ENCODE data around the gene TMEM40. TPM values are rescaled to one million over a fixed set of nuclear protein-coding genes. Genes with fewer than 3 reads are reported as not detected.
"Not testable (repeated sequence)": the region's sequence is repeated elsewhere in the genome, so short reads cannot be mapped to it uniquely, and the experiment has no call there.

Gene TMEM40
- polyA plus RNA-seq, 1 donor = 2.2 TPM

DNA sequence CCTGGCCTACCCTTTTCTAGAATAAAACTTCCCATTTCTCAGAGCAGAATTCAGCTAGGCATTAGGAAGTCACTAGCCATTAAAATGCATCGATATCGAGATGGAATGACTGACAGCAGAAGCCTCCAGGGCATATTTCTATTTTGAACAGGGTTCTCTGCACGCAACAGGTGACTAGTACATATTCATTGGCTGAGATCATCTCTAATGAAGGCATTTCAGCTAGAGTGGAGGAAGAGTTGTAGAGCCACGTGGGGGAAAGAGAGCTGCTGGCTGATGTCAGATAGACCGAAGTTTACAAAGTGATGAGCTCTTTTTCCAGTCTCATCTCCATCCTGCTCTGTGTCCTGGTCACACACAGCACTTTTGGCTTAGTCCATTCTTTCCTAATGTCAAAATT, 7.5 kb downstream of the TMEM40 start:
- DNase-seq = no peak

DNA sequence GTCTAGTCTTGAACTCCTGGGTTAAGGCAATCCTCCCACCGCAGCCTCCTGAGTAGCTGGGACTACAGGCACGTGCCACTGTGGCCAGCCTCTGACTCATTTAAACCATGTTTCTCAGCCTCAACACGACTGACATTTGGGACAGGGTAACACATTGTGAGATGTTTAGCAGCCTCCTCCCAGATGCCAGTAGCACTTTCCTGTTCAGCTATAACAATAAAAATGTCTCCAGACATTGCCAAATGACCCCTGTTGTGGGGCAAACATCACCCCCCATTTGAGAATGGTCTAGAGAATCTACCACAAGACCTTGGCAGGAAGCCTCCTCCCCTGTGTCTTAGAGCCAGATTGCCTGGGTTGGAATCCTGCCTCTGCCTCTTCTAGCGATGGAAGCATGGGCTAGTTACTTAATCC, 8.4 kb downstream of the TMEM40 start:
- DNase-seq = no peak

DNA sequence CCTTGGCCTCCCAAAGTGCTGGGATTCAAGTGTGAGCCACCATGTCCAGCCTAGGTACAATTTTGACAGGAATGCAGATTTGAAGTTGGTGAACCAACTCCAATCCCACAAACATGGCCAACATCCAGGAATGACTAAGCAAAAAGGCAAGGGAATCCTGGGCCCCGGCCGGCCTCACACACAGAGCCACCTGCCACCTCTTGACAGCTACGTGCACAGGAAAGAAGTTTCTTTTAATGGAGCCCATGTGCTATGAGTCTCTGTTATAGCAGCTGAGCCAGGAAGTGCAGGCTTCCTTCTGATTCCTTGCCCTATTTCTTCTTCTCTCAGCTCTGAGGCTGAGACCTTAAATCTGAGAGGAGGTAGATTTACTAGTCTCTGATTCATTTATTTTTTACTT, 8.8 kb downstream of the TMEM40 start:
- no peak for DNase-seq

DNA sequence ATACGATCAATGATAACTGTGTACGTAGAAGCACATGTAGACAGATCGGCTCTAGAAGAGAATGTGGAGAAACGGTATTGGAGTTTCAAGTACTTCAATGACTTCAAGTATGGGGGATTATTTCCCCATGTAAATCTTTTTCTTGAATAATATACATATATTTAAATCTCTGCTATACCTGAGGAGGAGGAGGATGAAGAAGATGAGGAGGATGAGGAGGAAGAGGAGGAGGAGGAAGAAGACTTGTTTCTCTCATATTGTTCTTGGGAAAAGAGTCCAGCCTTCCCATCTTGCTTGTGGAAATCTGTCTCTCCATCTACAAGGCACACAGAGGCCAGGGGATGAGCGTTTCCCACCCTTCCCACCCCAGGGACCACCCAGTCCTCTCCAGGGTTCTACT, 10.6 kb downstream of the TMEM40 start:
- DNase-seq = no peak

DNA sequence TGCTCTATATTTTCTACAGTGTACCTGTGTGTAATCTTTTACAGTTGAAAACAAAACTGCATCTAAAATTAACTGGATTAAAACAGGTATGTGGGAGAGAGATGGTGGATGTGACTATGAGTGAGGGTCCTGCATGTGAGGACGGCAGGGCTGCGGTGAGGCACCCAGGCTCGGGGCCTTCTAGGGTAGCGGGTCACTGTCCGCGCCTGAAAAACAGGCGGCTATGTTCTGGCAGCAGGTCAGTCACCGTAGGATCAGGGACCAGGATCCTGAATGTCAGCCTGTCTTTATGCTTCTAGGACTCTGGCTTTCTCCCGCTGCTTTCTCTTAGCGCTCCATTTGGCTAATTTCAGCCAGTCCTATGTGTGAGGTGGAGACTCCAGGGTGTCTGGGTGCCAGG, 12.6 kb downstream of the TMEM40 start:
- DNase-seq = no peak

DNA sequence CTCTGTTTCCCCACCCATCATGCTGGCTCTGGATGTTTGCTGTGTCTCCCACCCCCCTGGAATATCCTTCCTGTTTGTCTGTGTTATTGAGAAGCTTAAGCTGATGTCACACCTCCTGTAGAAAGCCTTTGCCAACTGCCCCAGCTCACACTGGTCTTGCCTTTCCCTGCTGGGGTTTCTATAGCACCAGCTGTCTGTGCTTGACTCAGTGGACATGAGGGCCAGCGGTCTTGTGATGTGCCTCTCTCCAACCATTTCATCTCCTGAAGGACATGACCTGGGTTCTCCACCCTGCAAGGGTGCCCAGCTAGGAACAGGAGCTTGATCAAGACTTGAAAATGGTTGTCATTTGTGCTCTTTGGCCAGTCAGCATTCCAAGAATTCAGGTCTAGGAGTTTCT, 14.7 kb downstream of the TMEM40 start:
- no peak for DNase-seq

DNA sequence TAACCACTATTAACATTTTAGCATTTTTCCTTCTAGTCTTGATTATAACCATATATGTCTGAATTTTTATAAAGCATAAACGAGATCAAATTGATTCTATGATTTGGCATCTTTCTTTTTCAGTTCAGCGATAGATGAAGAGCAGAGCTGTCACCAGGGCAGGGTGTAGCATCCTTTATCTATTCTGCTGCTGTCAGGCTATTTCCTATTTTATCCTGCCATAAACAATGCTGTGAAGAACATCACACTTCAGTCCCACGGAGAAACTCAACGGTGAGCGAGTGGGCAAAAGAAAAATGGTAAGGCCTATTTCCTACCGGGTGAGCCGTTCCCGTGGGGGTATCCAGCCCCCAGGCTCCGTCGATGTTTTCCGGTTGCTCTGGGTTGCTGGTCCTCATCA, 15.5 kb downstream of the TMEM40 start:
- DNase-seq = no peak

DNA sequence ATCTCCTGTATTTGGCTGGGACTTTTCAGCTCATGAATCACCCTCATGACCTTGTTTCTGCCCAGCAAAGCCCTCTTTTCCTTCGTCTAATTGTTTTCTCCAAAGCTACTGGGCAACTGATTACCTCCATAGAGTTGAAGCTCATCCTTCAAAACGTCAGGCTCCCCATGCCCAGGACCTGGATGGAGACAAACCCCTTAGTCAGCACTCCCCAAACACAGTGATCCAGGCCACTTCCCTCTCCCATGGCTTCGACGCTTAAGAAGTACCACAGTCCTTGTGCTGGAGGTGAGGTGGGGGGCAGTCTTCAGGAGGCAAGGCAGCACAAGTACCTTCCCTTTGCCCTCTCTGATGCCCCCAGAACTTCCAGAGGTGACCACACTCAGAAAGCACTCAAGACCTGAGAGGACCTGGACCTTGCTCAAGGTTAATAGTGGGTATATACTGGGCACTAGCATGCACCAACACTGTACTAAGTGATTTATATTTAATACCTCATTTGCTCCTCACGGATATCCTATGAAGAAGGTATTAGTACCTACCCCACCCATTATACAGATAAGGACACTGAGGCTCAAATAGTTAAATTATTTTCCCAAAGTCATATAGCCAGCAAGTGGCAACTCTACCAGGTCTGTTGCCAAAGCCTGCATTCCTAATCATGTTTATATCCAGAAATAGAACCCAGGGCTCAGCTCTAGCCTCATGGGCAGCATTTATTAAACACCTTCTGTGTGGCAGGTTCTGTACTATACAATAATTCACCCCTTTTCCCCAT, 16.5 kb downstream of the TMEM40 start:
- DNase-seq = no peak

DNA sequence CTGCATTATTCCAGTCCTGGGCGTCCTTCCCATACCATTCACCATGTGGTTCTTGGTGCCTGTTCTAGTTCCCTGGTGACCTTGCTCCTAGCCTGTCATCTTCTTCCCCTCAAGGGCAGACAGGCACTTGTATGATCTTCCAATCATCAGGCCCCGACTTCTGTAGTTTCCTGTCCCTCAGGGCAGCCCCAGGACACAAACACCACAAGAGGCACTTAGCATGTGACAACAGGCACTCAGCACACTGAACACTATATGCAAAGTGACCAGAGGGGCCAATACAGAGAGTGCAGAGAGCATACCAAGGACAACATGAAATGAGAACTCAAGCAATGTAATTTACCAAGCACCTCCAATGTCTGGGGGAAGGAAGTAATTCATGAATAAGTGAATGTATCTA, 17.9 kb downstream of the TMEM40 start:
- DNase-seq = no peak

DNA sequence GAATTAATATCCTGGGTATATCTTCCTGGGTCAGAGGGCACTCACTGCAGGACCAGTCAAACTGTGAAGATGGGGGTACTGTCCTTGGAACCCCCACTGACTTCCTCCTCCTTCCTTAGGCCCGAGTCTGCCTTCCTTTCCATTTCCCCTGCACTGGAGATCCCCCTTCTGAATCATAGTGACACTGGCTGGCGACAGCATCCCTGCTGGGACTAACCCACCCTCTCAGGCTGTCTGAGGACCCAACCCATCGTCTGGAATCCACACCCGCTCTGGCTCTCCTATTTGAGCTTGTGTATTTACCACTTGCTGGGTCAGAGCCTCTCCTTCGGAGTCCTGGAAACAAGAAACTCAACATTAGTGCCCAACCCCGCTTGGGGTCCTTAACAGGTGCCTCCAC, 21.2 kb downstream of the TMEM40 start:
- no peak for DNase-seq

DNA sequence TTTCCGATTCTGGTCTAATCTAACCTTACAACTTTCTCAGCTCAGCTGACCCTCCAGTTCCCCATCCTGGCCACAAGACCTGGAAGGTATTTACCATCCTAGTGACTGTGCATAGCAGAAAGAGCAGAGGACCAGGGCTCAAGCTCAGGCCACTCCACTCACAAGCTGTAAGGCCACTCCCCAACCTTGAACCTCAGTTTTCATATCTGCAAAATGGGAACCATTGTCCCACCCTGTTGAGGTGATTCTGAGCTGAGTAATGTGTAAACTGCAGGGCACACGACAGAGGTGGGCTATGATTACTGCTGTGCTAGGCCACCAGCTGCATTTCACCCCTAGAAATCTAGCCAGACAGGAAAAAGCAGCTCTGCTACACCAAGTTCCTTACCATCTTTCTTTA, 21.7 kb downstream of the TMEM40 start:
- DNase-seq = no peak

DNA sequence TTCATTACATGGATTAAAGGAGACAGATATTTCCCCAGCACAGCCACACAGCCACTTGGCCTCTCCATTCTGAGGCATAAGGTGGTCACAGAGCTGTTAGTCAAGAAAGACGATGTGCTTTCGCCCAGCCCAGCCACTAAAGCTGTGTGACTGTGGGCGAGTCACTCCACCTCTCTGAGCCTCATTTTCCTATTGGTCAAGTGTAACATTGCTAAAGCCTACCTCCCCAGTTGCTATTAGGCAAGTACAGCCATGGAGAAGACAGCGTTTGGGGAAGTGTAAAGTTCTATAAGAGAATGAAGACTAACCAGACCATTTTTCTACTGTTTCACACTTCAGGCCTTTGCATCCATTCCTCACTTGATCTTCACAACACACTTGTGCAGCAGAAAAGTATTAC, 24.1 kb downstream of the TMEM40 start:
- no peak for DNase-seq

DNA sequence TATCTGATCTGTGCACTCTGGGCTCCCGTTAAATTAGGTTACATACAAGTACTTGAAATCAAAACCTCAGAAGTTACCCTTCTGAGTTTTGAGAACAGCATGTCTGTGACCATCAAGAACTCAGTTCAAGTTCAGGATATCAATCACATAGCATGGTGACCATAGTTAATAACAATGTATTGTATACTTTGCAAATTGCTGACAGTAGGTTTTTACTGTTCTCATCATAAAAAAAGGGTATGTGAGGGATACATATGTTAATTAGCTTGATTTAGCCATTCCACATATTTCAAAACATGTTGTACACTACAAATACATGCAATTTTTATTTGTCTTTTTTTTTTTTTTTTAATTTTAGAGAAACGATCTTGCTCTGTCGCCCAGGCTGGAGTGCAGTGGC, 25.5 kb downstream of the TMEM40 start:
- no peak for DNase-seq

DNA sequence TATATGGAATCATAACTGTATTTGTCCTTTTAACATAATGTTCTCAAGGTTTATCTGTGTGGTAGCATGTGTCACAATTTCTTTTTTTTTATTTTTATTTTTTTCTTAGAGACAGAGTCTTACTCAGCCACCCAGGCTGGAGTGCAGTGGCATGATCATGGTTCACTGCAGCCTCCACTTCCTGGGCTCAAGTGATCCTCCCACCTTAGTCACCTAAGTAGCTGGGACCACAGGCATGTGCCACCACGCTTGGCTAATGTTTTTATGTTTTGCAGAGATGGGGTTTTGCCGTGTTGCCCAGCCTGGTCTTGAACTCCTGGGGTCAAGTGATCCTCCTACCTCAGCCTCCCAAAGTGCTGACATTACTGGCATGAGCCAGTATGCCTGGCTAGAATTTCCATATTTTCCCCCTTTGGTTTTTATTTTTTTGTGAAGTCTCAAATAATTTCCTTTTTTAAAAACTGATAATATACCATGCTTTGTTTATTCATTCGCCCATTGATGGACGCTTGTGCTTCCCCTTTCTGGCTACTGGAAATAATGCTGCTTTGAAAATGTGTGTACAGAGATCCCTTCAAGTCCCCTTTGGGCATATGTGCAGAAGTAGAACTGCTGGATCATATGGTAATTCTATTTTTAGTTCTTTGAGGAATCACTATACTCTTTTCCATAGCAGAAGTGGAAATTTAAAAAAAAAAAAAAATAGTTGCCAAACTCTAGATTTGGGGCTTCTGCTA, 28.4 kb downstream of the TMEM40 start:
- no peak for DNase-seq

DNA sequence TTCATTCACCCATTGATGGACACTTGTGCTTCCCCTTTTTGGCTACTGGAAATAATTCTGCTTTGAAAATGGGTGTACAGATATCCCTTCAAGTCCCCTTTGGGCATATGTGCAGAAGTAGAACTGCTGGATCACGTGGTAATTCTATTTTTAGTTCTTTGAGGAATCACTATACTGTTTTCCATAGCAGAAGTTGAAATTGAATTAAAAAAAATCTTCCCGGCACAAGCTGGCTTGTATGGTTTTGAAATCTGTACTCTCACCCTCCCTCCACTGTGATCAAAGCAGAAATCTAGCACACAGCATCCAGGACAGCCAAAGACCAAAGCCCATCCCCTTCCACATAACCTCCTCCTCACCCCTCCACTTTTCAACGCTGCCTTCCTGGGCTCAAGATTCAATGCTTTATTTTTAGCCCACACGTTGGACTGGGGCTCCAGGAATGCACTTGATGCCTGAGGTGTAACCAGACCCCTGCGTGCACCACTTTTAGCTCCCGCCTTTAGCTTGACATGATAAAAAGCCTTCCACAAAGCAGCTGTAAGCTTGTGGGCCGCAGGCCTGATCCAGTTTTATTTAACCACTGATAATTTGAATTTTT, 29.9 kb downstream of the TMEM40 start:
- DNase-seq = peak; percentile 64

DNA sequence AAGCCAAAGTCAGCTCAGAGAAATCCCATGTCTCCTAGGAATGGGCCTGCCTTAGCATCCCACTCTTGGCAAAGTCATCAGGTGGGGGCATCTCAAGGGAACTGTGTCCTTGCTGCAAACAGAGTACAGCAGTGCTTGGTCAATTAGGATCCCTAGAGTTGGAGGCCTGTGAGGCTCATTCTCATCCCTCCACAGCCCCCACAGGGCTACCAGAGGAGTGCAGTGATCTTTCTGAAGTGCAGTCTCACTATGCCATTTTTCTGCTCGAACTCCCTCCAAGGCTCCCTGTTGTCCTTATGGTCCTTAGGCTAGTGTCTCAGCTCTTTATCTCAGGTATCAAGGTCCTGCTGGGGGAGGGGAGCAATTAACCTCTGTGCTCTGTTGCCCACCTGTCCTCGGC, 31.1 kb downstream of the TMEM40 start:
- no peak for DNase-seq

DNA sequence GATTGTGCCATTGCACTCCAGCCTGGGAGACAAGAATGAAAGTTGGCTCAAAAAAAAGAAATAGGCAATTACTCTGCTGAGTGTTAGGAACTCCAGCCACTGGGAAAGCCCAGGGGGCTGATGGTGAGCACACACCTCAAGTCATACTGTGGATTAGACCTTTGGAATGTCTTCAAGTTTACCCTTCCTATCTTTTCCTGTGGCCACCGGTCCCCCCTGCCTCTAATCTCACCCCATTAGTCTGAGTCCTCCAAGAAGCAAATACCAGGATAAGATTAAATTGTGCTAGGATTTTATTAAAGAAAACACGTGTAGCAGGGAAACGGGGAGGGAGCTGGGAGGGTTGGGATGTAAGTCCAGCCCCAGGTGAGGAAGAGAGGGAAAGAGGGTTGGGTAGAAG, 31.6 kb downstream of the TMEM40 start:
- DNase-seq = no peak

DNA sequence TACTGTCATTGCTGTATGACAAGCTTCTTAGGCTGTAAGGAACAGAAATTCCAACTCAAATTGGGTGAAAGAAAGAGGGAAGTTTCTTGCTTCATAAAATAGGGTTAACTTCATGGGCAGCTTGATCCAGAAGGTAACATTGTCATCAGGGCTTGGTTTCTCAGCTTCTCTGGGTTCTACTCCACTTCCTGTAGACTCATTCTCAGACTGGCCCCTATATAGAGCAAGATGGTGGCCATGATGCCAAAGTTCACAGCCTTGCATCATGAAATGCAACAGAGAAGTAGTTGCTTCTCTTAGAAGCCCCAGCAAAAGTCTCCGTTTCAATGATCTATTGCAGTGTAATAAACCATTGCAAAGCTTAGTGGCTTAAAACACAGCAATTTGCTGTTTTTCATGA, 33.6 kb downstream of the TMEM40 start:
- no peak for DNase-seq

DNA sequence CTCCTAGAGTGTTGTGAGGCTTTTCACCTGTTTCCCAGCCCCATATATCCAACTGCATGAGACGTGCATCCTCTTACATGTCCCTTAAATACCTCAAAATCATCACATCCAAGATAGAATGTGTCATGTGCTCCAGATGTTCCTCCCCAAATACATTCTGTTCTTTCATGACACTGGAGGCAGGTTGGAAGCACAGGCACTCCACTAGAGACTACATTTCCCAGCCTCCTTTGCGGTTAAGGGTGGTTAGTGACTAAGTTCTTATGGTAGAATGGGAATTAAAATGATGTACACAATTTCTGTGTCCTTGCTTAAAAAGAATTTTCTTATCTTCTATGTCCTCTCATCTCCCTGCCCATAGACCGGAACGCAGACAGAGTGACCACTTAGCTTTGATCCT, 34.3 kb downstream of the TMEM40 start:
- no peak for DNase-seq

DNA sequence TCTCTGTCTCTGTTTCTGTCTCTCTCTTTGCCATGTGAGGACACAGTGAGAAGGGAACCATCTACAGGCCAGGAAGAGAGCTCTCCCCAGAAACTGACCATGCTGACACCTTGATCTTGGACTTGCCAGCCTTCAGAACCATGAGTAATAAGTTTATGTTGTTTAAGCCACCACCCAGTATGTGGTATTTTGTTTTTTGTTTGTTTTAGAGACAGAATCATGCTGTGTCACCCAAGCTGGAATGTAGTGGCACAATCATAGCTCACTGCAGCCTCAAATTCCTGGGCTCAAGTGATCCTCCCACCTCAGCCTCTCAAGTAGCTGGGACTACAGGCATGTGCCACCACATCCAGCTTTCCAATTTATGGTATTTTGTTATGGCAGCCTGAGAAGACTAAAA, 35.7 kb downstream of the TMEM40 start:
- not testable (repeated sequence) for DNase-seq

DNA sequence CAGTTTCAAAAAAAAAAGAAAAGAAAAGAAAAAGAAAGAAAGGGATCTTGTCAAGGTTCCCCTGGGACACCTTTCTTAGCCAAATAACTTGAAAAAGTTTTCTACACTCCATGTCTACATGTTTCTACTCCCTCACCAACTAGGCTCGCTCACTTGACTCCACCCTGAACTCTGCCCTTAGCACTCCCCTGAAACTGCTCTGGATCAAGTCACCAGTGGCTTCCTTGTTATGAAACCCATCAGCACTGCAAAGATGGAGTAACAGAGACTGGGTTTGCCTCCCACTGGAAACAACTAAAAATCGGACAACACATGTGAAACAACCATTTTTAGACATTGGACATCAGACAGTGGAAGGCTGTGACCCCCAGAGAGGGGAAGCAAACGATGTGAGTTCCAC, 36.8 kb downstream of the TMEM40 start:
- DNase-seq = no peak

DNA sequence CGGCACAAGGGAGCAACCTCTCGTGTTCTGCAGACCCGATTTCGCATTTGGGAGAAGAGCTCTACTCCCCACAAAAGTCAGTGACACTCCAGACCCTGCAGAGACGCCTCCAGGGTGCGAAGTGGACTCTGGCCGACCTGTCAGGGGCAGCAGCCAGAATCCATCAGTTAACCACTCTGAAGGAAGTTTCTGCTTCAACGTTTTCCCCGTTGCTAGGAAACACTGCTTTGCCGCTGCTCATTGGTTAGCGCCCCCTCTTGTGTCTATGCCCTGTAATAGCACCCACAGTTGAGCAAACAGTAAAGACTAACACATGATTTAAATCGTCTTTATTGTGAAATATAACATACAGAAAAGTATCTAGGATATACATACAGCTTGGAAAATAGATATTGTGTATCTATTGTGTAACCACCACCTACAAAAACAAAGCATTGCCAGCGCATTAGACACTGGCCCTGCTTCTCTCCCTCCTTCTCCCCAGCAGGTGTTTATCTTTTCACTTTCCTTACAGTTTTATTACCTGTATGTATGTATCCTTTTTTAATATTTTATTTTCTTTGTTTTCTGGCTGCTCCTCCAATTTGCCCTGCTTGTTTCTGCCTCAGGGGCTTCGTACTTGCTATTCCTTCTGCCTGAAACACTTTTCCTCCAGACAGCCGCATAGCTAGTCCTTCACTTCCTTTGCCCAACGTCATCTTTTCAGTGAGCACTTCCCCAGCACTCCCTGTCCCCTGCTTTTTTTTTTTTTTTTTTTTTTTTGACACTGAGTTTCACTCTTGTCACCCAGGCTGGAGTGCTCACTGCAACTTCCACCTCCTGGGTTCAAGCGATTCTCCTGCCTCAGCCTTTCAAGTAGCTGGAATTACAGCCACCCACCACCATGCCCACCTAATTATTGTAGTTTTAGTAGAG, 38.8 kb downstream of the TMEM40 start:
- DNase-seq = peak; percentile 92
